Muscle of leg (tissue), 11 donors: ENCODE measurements around the gene PRKG1. TPM values are rescaled to one million over a fixed set of nuclear protein-coding genes. Genes with fewer than 3 reads are reported as not detected.

ENCODE experiments used
- DNase-seq: peaks from one replicate; pipeline ENCODE4 v3.0.0; 2013
- H3K27ac ChIP-seq: one replicate; pipeline ENCODE4 v1.5.1; 2013; ENCODE audit warnings: mild to moderate bottlenecking, low read length, control low read depth
- H3K27me3 ChIP-seq: one replicate; pipeline ENCODE4 v1.6.1; 2013; ENCODE audit warnings: low read length; ENCODE audit not compliant: control insufficient read depth, insufficient read depth
- H3K36me3 ChIP-seq: one replicate; pipeline ENCODE4 v1.6.1; 2013; ENCODE audit warnings: low read length; ENCODE audit not compliant: control insufficient read depth, insufficient read depth
- H3K4me1 ChIP-seq: one replicate; pipeline ENCODE4 v1.6.1; 2013; ENCODE audit warnings: low read length; ENCODE audit not compliant: control insufficient read depth, insufficient read depth
- H3K4me3 ChIP-seq: one replicate; pipeline ENCODE4 v1.5.1; 2013; ENCODE audit warnings: low read length, control low read depth
- H3K9me3 ChIP-seq: replicated peaks from 2 replicates; pipeline ENCODE4 v1.6.1; 2013; ENCODE audit warnings: low read depth, low read length; ENCODE audit not compliant: control insufficient read depth
- WGBS: methylation state at CpG from one replicate; pipeline ENCODE4 v1.1.5; 2013; ENCODE audit warnings: missing lambda C conversion rate; ENCODE audit not compliant: insufficient coverage; 5-methylcytosine and 5-hydroxymethylcytosine counted together
- polyA plus RNA-seq, 8 donors: library from polyadenylated mRNA; unstranded; fragments of 120-200 nt; gene quantifications; one replicate each; pipeline versions ENCODE4 v1.2.1 to v1.2.3, GENCODE V29; 2013; ENCODE audit warnings: inconsistent platforms in 1 of 8, low replicate concordance in 1 of 8; ENCODE audit not compliant: insufficient read length in 8 of 8, insufficient read depth in 1 of 8
- total RNA-seq: library from RNA; stranded (reverse); fragments of 120-200 nt; gene quantifications from one replicate; pipeline ENCODE4 v1.2.4, GENCODE V29; 2013

The PRKG1 gene
- total and polyA plus RNA-seq, 9 donors: 23.3 to 59.2 (median 50.3) TPM

DNA sequence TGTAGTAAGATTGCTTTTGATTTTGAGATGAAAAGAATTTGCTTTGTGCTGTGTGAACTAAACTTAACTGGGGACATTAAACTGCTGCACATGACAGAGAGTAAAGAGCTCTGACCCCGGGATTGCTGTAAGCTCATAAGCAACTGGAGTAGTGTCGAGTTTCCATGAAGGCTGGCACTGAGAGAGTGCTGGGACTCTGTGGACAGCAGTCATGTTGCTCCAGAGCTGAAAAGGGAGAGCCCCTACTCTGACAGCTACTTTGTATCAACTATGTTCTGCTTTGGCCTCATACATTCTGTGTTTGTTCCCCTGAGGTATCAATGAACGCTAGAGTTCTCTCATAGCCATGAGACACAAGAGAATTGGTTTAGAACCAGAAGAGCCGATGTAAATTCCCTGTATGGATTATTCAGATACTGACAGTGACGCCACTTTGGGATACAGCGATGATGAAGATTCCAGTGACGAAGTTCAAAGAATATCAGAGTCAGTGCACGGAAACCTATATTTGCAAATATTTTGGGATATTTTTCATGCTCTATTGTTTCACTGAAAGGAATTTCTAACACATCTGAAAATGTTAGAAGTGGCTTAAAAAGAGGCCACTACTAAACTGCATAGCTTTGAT is 1053.9 kb downstream of the PRKG1 start:
- Histone ChIP-seq H3K27ac (peak overlapping the region; percentile 81), H3K27me3 (no peaks in the 10 kb centered on the region), H3K9me3 (no peaks in the 10 kb centered on the region), H3K4me1 (peaks cover 2% of the 10 kb centered on the region), H3K4me3 (peak overlapping the region; percentile 10), H3K36me3 (no peaks in the 10 kb centered on the region)
- peak; percentile 76 for DNase-seq
- WGBS: 15% methylated on average over 3 of the region's 8 CpGs

DNA sequence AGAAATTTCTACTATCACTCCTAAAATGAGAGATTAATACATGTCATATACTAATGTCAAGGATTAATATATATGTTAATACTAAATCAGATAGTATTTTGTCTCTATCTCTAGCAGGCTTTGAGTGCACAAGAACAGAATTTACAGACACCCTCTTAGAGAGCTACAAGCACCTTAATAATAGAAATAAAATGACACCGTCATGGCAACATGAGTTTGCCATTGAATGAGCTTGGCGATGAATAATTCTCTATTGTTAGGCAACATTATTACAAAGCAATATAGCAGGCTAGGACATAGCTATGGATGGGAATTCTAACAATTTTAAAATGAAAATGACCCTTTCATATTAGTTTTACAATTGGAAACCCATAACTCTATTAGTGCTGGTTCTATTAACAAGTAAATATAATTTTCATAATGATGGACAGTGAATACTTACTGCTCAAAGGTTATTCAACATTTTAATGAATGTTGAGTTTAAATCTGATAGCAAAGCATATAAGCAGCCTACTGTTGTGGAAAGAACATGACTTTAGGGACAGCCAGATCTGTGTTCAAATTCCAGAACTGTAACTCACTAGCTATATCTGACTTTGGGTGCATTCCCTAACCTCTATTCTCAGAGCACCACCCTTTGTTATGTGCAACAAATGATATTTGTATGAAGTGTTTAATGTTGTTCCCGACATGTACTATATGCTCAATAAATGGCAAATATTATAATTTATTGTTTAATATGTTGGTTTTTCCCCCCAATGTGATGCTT is 1055.3 kb downstream of the PRKG1 start:
- Histone ChIP-seq H3K27ac (no peak overlapping the region), H3K4me1 (peaks cover 2% of the 10 kb centered on the region), H3K36me3 (no peaks in the 10 kb centered on the region), H3K27me3 (no peaks in the 10 kb centered on the region), H3K9me3 (no peaks in the 10 kb centered on the region), H3K4me3 (no peak overlapping the region)
- no CpG with 5 or more reads among the region's 3 CpGs for WGBS
- DNase-seq: no peak

DNA sequence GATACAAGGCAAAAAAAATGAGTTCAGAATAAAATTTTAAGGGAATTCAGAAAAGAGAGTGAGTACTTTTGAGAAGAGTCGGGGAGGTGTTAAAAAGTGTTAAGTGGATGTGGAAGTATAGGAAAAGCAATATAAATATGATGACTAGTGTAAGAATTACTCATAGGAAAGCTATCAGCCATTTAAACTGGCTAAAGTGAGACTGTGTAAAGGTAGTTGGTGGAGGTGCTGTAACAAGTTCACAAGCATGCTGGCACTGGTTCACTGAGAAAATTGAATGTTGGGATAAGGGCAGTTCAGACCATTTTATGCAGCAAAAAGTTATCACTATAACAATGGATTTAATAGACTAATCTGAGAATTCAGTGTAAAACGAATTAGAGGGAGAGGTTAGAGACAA is 1060.8 kb downstream of the PRKG1 start:
- Histone ChIP-seq H3K27me3 (no peaks in the 10 kb centered on the region), H3K4me1 (no peaks in the 10 kb centered on the region), H3K9me3 (no peaks in the 10 kb centered on the region), H3K4me3 (no peak overlapping the region), H3K27ac (no peak overlapping the region), H3K36me3 (no peaks in the 10 kb centered on the region)
- 80% methylated on average over 1 of the region's 2 CpGs for WGBS
- no peak for DNase-seq

DNA sequence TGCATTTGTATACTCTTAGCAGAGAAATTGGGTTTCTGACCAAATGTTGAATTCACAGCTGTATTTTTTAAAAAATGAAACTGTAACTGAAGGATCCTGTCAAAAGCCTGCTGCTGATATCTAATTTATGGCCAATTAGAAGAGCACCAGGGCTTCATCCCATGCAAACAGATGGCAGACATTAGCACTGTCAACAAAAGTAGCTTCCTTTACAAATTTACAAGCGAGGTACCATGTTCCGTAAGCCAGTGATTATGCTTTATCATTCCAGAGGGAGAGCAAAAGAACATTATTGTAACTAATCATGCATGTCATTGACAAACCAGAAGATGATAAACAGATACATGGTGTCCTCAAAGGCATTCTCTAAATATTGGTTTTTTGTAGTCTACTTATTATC is 1062.6 kb downstream of the PRKG1 start:
- Histone ChIP-seq H3K27me3 (no peaks in the 10 kb centered on the region), H3K27ac (no peak overlapping the region), H3K36me3 (no peaks in the 10 kb centered on the region), H3K4me3 (no peak overlapping the region), H3K4me1 (no peaks in the 10 kb centered on the region), H3K9me3 (no peaks in the 10 kb centered on the region)
- no CpG with 5 or more reads among the region's 2 CpGs for WGBS
- no peak for DNase-seq

GRCh38 chr10:52143338-52143737 is 1069.1 kb downstream of the PRKG1 start:
- Histone ChIP-seq H3K27me3 (no peaks in the 10 kb centered on the region), H3K36me3 (no peaks in the 10 kb centered on the region), H3K4me3 (no peak overlapping the region), H3K27ac (no peak overlapping the region), H3K9me3 (no peaks in the 10 kb centered on the region), H3K4me1 (no peaks in the 10 kb centered on the region)
- no peak for DNase-seq
- 91% methylated on average over 1 of the region's 1 CpG for WGBS

- no peaks in the 10 kb centered on the region for H3K4me1 ChIP-seq
- WGBS: no CpG with 5 or more reads among the region's 1 CpG
- peak; percentile 38 for DNase-seq
- no peak overlapping the region for H3K4me3 ChIP-seq
- no peaks in the 10 kb centered on the region for H3K36me3 ChIP-seq
- no peaks in the 10 kb centered on the region for H3K27me3 ChIP-seq
- H3K27ac ChIP-seq: no peak overlapping the region
- no peaks in the 10 kb centered on the region for H3K9me3 ChIP-seq
These were observed 1071.3 kb downstream of the PRKG1 start for GRCh38 chr10:52145636-52146035.

GRCh38 chr10:52146766-52147165 is 1072.5 kb downstream of the PRKG1 start:
- DNase-seq: peak; percentile 70
- Histone ChIP-seq H3K9me3 (no peaks in the 10 kb centered on the region), H3K4me1 (no peaks in the 10 kb centered on the region), H3K27me3 (no peaks in the 10 kb centered on the region), H3K27ac (no peak overlapping the region), H3K36me3 (no peaks in the 10 kb centered on the region), H3K4me3 (no peak overlapping the region)
- WGBS: no CpG with 5 or more reads among the region's 2 CpGs

- no peaks in the 10 kb centered on the region for H3K27me3 ChIP-seq
- no peak overlapping the region for H3K4me3 ChIP-seq
- H3K36me3 ChIP-seq: no peaks in the 10 kb centered on the region
- 68% methylated on average over 3 of the region's 4 CpGs for WGBS
- H3K9me3 ChIP-seq: no peaks in the 10 kb centered on the region
- H3K27ac ChIP-seq: no peak overlapping the region
- no peaks in the 10 kb centered on the region for H3K4me1 ChIP-seq
- no peak for DNase-seq
These were observed 1096.5 kb downstream of the PRKG1 start for GRCh38 chr10:52170776-52171175.

DNA sequence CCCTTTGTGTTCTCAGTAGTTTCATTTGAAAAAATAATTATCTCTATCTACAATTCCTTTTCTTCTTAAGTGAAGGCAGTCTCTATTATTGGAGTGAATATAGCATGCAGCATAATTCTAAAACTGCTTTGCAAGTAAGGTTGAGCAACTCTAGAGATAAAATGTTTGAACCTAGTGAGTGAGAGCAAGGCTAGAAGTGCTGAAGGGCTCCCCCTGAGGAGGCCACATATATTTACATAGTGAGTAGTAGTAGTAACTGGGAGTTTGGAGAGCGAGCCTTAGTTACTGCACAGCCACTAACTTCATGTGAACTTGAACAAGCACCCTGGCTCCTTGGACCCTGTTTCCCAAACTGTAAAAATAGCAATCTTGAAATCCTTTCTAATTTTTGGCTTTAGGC is 1098.3 kb downstream of the PRKG1 start:
- Histone ChIP-seq H3K27me3 (no peaks in the 10 kb centered on the region), H3K36me3 (no peaks in the 10 kb centered on the region), H3K27ac (no peak overlapping the region), H3K4me3 (no peak overlapping the region), H3K9me3 (no peaks in the 10 kb centered on the region), H3K4me1 (no peaks in the 10 kb centered on the region)
- WGBS: no CpG with 5 or more reads among the region's 1 CpG
- DNase-seq: peak; percentile 5

GRCh38 chr10:52185256-52185655 is 1111.0 kb downstream of the PRKG1 start:
- no peaks in the 10 kb centered on the region for H3K27me3 ChIP-seq
- no peak for DNase-seq
- H3K27ac ChIP-seq: no peak overlapping the region
- H3K4me3 ChIP-seq: no peak overlapping the region
- no peaks in the 10 kb centered on the region for H3K4me1 ChIP-seq
- peaks cover 8% of the 10 kb centered on the region for H3K9me3 ChIP-seq
- H3K36me3 ChIP-seq: no peaks in the 10 kb centered on the region
